NCI-H2029 (cell line): ENCODE measurements around the gene IL12RB1.
A peak's percentile ranks its signal among the peaks of the same experiment; 100 is the strongest.
"Not testable (repeated sequence)": the region's sequence is repeated elsewhere in the genome, so short reads cannot be mapped to it uniquely, and the experiment has no call there.

ENCODE experiments used
- DNase-seq: peaks from one replicate; lab custom pipeline; 2025; lab: John Stamatoyannopoulos, UW

The IL12RB1 gene

GRCh38 chr19:18089726-18090125 is 3.0 kb upstream of the IL12RB1 start:
- DNase-seq: no peak

- not testable (repeated sequence) for DNase-seq
These were observed 2.4 kb upstream of the IL12RB1 start for GRCh38 chr19:18089096-18089541.

GRCh38 chr19:18085702-18086457 is 854 bp downstream of the IL12RB1 start:
- DNase-seq: no peak

GRCh38 chr19:18083929-18084684 is 2.6 kb downstream of the IL12RB1 start:
- DNase-seq: no peak

GRCh38 chr19:18074192-18074591 is 12.5 kb downstream of the IL12RB1 start:
- no peak for DNase-seq

- DNase-seq: no peak
These were observed 13.5 kb downstream of the IL12RB1 start for GRCh38 chr19:18073197-18073596.

GRCh38 chr19:18072335-18072734 is 14.4 kb downstream of the IL12RB1 start:
- DNase-seq: no peak

GRCh38 chr19:18070181-18070580 is 16.6 kb downstream of the IL12RB1 start:
- peak; percentile 88 for DNase-seq

GRCh38 chr19:18069383-18069782 is 17.4 kb downstream of the IL12RB1 start:
- no peak for DNase-seq

- DNase-seq: no peak
These were observed 18.3 kb downstream of the IL12RB1 start for GRCh38 chr19:18068395-18068794.

- no peak for DNase-seq
These were observed 21.6 kb downstream of the IL12RB1 start for GRCh38 chr19:18065173-18065495.

- DNase-seq: no peak
These were observed 23.3 kb downstream of the IL12RB1 start for GRCh38 chr19:18063463-18063862.

- DNase-seq: peak; percentile 11
These were observed 24.7 kb downstream of the IL12RB1 start for GRCh38 chr19:18062028-18062427.

GRCh38 chr19:18060472-18060871 is 26.3 kb downstream of the IL12RB1 start:
- no peak for DNase-seq

- no peak for DNase-seq
These were observed 26.8 kb downstream of the IL12RB1 start for GRCh38 chr19:18059902-18060301.

- DNase-seq: no peak
These were observed 27.4 kb downstream of the IL12RB1 start for GRCh38 chr19:18059297-18059696.

GRCh38 chr19:18058208-18059009 is 28.3 kb downstream of the IL12RB1 start:
- peak; percentile 57 for DNase-seq

GRCh38 chr19:18057557-18057956 is 29.2 kb downstream of the IL12RB1 start:
- DNase-seq: peak; percentile 11

- no peak for DNase-seq
These were observed 30.8 kb downstream of the IL12RB1 start for GRCh38 chr19:18055967-18056366.

- DNase-seq: no peak
These were observed 33.0 kb downstream of the IL12RB1 start for GRCh38 chr19:18053576-18054219.

- DNase-seq: no peak
These were observed 34.8 kb downstream of the IL12RB1 start for GRCh38 chr19:18051887-18052286.

- DNase-seq: peak; percentile 72
These were observed 37.3 kb downstream of the IL12RB1 start for GRCh38 chr19:18049385-18049784.
